WI38 (cell line): ENCODE measurements around the gene C3orf62.
A peak's percentile ranks its signal among the peaks of the same experiment; 100 is the strongest.

Source experiments
- H3K4me3 ChIP-seq: 2 replicates; pipeline ENCODE4 v1.5.1; 2011; ENCODE audit warnings: low read depth, mild to moderate bottlenecking, control low read depth, low read length
- CTCF ChIP-seq: IDR thresholded peaks from 2 replicates; pipeline ENCODE4 v1.5.1; 2012; ENCODE audit warnings: low read depth, mild to moderate bottlenecking, control low read depth, low read length

Gene C3orf62

GRCh38 chr3:49305608-49306007, 28.6 kb upstream of the C3orf62 start:
- no peak overlapping the region for H3K4me3 ChIP-seq
- no peak for TF ChIP-seq CTCF

- no peak overlapping the region for H3K4me3 ChIP-seq
- TF ChIP-seq CTCF, result no peak
Observed at GRCh38 chr3:49302613-49303012, 25.6 kb upstream of the C3orf62 start.

GRCh38 chr3:49300595-49300994, 23.6 kb upstream of the C3orf62 start:
- H3K4me3 ChIP-seq, result no peak overlapping the region
- no peak for TF ChIP-seq CTCF

GRCh38 chr3:49298511-49298910, 21.5 kb upstream of the C3orf62 start:
- no peak overlapping the region for H3K4me3 ChIP-seq
- TF ChIP-seq CTCF, result no peak

- TF ChIP-seq CTCF, result no peak
- H3K4me3 ChIP-seq, result no peak overlapping the region
Observed at GRCh38 chr3:49296781-49297411, 19.9 kb upstream of the C3orf62 start.

- TF ChIP-seq CTCF, result peak; percentile 62
Observed at GRCh38 chr3:49295489-49296058, 18.5 kb upstream of the C3orf62 start.

GRCh38 chr3:49294343-49294742, 17.3 kb upstream of the C3orf62 start:
- no peak overlapping the region for H3K4me3 ChIP-seq

More at GRCh38 chr3:49295489-49296058, 18.5 kb upstream of the C3orf62 start:
- H3K4me3 ChIP-seq, result no peak overlapping the region

More at GRCh38 chr3:49294343-49294742, 17.3 kb upstream of the C3orf62 start:
- no peak for TF ChIP-seq CTCF
